HG03060 (cell line): ENCODE results near the gene KANSL2.
"Not testable (repeated sequence)": the region's sequence is repeated elsewhere in the genome, so short reads cannot be mapped to it uniquely, and the experiment has no call there.

Experiments used
- ATAC-seq: cut with Tn5 transposase; IDR thresholded peaks from one replicate; pipeline ENCODE4 v1.9.1; 2021; ENCODE audit warnings: low read depth, moderate number of reproducible peaks; ENCODE audit not compliant: unreplicated experiment

Gene KANSL2, protein sequence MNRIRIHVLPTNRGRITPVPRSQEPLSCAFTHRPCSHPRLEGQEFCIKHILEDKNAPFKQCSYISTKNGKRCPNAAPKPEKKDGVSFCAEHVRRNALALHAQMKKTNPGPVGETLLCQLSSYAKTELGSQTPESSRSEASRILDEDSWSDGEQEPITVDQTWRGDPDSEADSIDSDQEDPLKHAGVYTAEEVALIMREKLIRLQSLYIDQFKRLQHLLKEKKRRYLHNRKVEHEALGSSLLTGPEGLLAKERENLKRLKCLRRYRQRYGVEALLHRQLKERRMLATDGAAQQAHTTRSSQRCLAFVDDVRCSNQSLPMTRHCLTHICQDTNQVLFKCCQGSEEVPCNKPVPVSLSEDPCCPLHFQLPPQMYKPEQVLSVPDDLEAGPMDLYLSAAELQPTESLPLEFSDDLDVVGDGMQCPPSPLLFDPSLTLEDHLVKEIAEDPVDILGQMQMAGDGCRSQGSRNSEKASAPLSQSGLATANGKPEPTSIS

DNA sequence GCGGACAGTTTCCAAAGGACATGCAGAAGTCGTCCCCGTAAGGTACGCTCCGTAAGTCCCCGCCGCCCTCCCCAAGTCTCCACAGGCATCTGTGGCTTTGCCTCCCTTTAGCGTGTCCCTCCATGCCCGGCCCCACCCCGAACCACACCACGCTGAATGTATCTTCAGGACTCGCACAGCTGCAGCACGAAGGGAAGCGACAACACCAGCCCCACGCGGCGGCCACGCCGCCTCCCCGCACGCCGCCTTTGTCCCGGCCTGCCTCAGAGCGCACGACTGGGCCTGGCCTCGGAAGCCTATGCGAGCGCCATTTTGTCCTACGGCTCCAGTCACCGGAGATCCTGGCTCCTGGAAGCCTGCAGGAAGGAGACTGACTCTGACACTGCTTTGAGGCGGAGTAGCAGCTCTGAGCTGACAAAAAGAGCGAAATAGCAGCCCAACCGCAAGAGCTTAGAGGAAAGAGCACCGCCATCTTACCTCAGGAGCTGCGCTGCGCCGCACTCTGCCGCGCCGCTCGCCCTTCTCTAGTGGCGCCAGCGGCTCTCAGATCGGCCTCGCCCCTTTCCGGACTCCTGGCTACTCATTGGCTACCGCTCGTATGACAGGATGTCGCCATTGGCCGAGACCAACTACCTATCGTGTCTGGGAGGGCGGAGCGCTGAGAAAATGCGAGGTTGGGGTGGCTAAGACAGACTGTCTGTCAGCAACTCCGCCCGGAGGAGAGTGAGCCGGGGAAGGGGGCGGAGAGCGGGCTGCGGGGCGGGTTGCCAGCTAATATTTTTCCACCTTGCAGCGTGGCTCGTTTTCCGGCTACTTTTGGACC, at the start of gene KANSL2:
Gene KANSL2 (minus strand): TSS at position 529 of the 823 bp plus-strand sequence. CDS start 606 bp downstream, outside the sequence.
- peak; percentile 98 for ATAC-seq

DNA sequence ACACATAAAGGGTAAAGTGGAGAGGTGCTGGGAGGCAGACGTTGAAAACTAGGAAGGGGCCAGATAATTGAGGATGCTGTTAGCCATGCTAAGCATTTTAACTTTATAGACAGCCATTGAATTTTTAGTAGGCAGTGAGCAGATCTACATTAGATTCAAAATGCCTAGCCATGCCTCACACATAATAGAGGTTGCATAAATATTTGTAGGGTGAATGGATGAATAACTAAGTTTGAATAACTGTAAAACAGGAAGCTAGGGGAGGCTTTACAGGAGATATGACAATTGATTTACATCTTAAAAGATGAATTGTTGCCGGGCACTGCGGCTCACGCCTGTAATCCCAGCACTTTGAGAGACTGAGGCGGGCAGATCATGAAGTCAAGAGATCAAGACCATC, 46.8 kb upstream of the KANSL2 start:
- no peak for ATAC-seq

DNA sequence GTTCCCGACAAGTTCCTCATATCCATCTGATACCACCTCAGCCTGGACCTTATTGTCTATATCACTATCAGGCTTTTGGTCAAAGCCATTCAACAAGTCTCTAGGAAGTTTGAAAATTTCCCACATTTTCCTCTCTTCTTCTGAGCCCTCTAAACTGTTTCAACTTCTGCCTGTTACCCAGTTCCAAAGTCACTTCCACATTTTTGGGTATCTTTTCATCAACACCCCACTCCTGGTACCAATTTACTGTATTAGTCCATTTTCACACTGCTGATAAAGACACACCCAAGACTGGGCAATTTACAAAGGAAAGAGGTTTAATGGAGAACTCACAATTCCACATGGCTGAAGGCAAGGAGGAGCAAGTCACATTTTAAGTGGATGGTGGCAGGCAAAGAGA, 38.7 kb upstream of the KANSL2 start:
- ATAC-seq, result not testable (repeated sequence)

DNA sequence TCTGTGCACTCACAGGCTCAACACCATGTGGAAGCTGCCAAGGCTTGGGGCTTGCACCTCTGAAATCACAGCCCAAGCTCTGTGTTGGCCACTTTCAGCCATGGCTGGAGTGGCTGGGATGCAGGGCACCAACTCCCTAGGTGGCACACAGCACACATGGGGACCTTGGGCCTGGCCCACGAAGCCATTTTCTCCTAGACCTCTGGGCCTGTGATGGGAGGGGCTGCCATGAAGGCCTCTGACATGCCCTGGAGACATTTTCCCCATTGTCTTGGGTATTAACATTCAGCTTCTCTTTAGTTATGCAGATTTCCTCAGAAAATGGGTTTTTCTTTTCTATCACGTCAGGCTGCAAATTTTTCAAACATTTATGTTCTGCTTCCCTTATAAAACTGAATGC, 38.1 kb upstream of the KANSL2 start:
- not testable (repeated sequence) for ATAC-seq

DNA sequence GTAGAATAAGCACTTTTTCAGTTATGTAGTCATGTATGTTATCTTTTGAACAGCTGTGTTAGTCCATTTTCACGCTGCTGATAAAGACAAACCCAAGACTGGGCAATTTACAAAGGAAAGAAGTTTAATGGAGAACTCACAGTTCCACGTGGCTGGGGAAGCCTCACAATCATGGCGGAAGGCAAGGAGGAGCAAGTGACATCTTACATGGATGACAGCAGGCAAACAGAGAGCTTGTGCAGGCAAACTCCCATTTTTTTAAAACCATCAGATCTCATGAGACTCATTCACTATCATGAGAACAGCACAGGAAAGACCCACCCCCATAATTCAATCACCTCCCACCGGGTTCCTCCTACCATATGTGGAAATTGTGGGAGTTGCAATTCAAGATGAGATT, 37.0 kb upstream of the KANSL2 start:
- ATAC-seq, result not testable (repeated sequence)

DNA sequence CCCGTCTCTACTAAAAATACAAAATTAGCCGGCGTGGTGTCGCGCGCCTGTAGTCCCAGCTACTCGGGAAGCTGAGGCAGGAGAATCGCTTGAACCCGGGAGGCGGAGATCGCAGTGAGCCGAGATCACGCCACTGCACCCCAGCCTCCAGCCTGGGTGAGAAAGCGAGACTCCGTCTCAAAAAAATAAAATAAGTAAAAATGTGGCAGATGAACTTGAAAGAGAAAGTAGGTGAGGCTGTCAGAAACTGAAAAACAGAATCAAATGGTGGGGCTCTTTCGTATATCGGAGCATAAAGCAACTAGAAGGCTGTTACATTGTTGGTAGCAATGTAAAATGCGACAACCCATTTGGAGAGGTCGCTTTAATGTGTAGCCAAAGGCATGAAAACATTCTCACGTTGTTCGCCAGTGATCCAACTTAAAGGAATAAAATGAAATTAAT, 35.2 kb upstream of the KANSL2 start:
- ATAC-seq, result no peak

DNA sequence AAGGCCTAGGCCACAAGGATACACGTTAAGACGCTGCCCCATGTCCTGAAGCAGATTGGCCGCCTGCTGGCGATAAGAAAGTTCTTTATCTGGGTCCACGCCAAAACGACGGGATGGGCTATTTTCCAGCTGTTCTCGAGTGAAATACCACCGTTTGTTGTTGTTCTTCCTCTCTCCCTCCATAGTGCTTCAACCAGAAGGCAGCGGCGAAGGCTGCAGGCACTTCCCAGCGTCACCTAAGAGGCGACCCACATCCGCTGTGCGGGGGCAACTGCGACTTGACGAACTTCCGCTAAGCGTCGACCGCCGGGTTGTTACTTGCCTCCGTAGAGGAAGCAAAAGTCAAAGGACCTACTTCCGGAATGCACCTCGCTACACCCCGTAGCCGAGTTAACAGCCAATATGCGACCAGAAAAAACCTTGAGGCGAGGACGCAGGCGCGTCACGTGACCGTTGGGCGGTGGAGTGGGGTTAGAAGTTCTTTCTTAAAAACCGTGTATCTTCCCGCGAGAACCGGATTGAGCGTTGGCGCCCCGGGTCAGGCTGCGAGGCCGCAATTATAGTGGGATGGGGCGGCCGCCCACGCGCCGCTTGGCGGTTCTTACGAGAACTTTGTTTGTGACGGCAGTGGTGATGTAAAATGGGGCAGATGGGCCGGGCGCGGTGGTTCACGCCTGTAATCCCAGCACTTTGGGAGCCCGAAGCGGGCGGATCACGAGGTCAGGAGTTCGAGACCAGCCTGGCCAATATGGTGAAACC, 34.6 kb upstream of the KANSL2 start, which contains the start of gene CCNT1:
Gene CCNT1 (minus strand): TSS at position 215 of the 759 bp plus-strand sequence. CDS start 32 bp downstream, at position 183.
- peak; percentile 96 for ATAC-seq

DNA sequence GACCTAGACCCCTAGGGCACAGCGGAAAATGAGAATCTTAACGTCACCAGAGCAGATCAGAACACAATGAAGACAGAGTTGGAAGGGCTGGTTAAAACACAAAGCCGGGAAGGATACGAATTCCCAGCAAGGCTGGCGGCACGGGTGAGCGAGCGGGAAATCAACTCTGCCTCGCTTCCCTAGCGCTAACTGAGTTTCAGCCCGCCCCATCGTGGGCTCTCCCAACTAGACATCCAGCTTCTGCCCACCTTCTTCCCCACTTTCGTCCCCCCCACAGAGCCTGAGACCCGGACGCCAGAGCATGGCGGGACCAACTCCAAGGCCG, 34.1 kb upstream of the KANSL2 start:
- no peak for ATAC-seq

DNA sequence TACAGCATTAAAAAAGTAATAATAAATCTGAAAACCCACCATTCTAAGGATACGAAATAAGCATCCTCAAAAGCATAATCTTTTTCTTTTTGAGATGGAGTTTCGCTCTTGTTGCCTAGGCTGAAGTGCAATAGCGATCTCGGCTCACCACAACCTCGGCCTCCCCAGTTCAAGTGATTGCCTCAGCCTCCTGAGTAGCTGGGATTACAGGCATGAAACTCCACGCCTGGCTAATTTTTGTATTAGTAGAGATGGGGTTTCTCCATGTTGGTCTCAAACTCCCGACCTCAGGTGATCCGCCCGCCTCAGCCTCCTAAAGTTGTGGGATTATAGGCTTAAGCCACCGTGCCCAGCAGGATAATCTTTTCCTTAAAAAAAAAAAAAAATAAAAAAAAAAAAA, 30.2 kb upstream of the KANSL2 start:
- ATAC-seq, result no peak

DNA sequence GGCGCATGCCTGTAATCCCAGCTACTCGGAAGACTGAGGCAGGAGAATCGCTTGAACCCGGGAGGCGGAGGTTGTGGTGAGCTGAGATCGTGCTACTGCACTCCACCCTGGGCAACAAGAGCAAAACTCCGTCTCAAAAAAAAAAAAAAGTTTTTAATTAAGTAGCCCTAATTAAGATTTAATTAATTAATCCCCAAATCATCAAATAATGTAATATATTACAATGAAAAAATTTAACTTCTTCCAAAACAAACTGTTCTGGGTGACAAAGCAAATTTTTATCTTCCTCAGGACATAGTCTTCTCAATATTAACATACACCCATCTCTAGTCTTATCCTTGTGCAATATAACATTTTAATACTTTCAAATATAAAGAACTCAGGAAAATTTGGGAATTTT, 16.8 kb upstream of the KANSL2 start:
- ATAC-seq, result not testable (repeated sequence)

DNA sequence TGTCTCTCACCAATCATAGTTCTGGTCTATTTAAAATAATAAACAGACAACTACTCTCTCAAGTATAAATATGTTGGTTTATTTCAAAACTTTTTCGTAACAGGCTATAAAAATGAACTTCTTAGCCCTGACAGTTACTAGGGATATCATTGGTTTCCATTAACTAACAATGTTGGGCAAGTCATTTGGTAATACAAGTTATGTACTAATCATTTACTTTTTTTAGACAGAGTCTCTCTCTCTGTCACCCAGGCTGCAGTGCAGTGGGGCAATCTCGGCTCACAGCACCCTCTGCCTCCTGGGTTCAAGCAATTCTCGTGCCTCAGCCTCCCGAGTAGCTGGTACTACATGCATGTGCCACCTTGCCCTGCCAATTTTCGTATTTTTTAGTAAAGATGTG, 14.6 kb upstream of the KANSL2 start:
- no peak for ATAC-seq

DNA sequence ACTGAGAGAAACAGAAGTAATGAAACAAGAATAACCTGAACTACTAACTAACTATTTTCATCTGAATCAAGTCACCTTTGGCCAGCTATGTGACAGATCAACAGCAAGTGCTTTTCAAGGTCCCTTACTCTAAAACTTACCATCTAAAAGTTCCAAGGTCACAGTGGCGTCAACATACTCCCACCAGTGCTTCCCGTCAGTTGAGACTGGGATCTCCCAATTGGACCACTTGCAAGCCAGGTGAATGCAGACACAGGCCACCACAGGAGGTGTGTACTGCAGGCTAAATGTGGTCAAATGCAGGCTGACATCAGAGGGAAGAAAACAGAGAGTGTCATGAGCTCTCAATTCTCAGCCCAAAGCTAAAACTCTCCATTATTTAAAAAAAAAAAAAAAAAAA, 13.8 kb upstream of the KANSL2 start:
- no peak for ATAC-seq

DNA sequence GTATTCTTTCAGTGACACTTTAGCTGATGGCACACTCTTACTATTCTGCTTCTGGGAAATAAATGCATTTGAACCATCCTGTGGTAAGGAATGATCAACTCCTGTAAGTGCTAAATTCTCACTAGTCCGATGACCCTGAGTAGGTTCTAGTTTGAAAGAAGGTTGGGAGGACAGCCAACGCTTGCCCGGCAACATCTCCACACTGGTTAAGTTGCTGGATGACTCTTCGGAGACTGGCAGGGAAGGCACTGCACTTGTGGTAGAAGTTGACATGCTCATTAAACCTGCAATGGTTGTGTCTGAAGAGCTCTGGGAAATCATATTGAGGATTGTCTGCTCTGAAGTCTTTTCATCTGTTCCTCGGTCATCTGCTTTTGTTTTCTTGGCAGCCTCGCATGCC, 12.0 kb upstream of the KANSL2 start:
- no peak for ATAC-seq

DNA sequence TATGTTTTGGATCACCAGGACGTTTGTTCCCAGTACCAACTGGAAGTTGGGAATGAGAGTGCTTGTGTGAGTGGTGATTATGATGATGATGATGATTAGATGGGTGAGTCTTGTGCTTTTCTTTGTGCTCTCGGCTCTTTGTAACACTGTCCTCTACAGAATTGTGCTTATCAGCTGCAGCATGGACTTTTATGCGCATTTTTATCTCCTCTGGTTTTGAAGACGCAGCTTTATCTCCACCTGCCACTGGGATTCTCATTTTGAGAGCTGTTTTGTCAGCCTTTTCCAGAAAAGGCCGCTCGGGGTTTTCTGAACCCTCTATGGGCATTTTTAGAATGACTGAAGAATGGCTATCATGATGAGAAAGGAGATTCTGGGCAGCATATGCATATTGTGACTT, 11.5 kb upstream of the KANSL2 start:
- no peak for ATAC-seq

DNA sequence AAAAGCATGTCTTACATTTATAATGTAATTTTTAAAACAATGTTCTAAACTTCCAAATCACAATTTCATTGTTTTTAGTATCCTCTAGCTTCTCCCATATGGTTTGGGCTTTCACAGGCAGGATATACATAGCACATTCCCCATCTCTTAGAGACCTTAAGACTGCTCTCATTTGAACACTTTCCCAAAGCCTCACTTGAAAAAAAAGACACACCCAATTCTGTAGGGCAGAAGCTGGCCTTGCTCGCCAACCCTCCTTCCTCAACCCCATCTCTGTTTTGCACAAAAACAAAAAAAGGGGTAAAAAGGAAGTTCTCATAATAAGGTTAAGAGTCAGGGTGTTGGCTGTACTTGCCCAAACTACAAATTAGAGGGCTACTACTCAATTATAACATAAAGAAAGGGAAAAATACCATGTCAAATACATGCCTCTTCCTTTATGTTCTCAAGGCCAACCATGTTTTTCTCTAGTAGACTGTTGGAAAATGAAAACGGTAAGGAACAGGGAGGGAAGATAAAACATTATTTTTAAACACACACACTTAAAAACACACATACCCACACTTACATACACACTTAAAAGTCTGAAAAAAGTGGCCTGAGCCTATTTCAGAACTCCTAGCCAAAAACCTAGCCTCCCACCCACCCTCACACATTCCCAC, 9.9 kb upstream of the KANSL2 start:
- ATAC-seq, result no peak

DNA sequence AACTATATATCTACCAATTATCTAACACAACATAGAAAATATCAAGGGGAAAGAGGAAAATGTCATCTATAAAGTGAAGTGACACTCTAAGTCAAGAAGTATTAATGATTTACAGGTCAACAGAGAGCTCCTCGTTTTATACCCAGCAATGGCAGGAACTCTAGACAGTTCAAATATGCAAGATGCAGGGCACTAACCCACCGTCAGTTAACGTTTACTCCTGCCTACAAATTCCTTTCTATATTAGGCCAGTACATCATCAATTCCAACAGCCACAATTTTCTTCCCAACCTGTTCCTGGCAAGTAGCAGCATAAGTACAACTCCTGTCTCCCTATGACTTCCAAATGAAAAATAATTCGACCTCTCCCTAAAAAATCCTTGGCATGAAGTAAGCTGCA, 9.0 kb upstream of the KANSL2 start:
- ATAC-seq, result no peak

DNA sequence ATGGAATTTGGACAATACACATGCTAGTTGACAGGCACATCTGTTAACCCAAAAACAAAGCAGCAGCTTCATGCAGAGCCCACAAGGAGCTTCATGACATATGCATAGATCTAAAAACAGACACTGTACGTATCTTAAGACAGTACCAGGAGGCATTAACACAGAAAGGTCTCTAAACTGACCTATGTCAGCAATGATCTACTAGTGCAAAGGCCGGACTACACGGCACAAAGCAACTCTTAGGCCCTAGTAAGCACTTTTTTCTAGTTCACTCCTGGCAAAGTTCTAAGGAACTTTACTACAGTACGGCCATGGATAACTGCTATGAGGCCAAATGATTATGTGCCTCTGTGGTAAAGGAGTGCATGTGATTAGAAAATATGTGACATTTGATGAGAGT, 8.4 kb upstream of the KANSL2 start:
- ATAC-seq, result no peak

DNA sequence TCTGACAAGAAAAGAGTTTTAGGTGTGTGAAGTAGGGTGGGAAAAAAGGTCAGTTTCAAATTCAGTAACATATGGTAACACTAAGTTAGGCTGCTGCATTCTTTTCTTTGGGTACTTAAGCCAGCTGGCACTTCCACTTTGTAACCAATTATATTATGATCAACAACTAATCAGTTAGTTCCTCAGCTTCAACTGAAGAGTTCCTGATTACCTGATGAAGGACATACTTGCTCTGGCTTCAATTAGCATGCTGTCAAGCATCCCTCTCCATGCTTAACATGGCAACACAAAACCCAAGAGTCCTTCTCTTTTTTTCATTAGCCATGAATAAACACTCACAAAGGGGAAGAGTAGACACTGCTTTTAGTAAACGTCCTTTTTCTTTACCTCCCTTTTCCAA, 6.8 kb upstream of the KANSL2 start:
- ATAC-seq, result no peak

DNA sequence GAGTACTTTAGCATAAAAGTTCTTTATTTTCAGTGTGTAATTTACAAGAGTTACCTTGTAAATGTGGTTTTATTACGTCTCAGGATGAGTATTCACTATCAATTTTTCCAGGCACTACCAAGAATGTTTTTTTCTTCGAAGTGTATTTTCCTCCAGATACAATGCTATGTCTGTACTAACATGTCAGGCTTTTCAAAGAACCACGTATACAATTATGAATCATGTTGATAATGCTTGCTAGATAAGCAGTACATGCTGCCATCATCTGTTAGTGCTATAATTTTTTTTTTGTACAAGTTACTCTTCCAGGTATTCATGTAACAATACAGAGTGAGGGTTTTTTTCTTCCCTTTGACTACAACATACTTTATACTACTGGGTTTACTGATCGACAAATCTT, 5.6 kb upstream of the KANSL2 start:
- no peak for ATAC-seq

DNA sequence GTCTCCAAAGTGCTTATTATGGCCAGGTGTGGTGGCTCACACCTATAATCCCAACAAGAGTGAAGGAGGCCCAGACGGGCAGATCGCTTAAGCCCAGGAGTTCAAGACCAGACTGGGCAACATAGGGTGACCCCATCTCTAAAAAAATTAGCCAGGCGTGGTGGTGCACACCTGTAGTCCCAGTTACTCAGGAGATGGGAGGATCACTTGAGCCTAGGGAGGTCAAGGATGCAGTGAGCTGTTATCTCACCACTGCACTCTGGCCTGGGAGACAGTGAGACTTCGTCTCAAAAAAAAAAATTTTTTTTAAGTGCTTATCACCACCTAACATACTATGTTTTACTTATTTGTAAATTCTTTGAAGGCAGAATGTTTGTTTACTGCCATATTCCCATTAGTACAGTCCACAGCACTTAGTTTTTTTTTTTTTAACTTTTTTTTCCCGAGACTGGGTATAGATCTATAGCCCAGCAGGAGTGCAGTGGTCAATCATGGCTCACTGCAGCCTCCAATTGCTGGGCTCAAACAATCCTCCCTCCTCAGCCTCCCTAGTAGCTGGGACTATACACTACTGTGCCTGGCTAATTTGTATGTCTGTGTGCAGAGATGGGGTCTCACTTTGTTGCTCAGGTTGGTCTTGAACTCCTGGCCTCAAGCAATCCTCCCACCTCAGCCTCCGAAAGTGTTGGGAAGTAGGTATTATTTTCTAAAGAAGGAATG, 4.7 kb upstream of the KANSL2 start:
- no peak for ATAC-seq
